Islet precursor cell (in vitro differentiated cells): ENCODE measurements around the gene NCF1.
"Not testable (repeated sequence)": the region's sequence is repeated elsewhere in the genome, so short reads cannot be mapped to it uniquely, and the experiment has no call there.

Source experiments
- DNase-seq: peaks from one replicate; pipeline ENCODE4 v3.0.0-alpha.2; 2018

Gene NCF1

DNA sequence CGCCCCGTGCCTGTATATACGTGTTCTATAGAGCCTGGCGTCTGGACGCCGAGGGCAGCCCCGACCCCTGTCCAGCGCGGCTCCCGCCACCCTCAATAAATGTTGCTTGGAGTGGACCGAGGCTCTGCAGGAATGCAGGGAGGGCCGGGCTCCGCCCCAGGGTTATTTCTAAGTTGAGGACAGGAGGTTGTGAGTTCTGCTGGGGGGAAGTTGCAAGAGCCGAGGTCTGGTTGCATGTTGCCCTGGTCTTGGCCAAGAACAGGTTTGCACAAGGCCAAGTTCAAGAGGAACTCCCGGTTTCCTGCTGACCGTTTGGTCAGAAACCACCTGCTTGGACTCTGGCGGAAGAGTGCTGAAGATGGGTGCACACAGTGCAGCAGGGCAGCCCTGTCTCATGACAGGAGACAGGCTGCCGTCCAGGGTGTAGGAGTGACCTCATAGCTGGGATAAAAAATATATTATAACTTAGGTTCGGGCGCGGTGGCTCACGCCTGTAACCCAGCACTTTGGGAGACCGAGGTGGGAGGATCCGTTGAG, 15.5 kb downstream of the NCF1 start:
- not testable (repeated sequence) for DNase-seq

DNA sequence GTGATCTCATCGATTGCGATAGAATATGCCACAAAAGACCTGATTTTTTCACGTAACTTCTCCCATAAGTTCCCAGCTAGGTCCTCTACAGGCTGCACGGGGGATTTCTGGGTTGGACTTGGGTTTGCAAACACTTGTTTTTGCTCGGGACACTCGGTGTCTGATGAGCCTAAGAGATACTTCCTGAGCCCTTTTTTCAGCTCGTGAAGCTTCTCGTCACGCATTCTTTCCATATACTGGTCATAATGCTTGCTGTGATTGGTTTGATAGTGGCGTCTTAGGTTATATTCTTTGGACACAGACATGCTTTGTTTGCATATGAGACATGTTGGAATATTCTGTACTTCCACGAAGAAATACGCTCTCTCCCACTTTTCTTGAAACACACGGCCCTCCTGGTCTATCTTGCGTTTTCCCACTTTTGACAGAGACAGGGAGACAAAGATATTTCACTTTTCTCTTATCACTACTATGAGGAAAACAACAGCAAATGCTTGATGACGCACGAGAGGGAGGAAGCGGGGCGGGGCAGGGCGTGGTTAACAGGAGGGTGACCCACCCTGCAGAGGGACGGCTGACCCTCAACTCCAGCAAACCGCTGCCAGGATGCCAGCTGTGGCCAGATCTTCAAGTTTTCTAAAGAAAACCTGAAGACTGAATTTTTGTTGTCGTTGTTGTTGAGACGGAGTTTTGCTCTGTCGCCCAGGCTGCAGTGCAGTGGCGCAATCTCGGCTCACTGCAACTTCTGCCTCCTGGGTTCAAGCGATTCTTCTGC, 24.2 kb downstream of the NCF1 start:
- DNase-seq: not testable (repeated sequence)

DNA sequence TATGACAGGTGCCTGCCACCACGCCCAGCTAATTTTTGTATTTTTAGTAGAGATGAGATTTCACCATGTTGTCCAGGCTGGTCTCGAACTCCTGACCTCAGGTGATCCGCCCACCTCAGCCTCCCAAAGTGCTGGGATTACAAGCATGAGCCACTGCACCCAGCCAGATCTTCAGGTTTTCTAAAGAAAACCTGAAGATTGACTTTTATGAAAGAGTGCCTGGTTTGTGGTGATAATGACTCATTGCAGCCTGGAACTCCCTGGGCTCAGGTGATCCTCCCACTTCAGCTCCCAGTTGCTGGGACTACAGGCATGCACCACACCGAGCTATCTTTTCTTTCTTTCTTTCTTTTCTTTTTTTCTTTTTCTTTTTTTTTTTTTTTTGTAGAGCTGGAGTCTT, 24.8 kb downstream of the NCF1 start:
- DNase-seq: not testable (repeated sequence)

- not testable (repeated sequence) for DNase-seq
Observed at GRCh38 chr7:74815882-74816281, 42.1 kb downstream of the NCF1 start.

DNA sequence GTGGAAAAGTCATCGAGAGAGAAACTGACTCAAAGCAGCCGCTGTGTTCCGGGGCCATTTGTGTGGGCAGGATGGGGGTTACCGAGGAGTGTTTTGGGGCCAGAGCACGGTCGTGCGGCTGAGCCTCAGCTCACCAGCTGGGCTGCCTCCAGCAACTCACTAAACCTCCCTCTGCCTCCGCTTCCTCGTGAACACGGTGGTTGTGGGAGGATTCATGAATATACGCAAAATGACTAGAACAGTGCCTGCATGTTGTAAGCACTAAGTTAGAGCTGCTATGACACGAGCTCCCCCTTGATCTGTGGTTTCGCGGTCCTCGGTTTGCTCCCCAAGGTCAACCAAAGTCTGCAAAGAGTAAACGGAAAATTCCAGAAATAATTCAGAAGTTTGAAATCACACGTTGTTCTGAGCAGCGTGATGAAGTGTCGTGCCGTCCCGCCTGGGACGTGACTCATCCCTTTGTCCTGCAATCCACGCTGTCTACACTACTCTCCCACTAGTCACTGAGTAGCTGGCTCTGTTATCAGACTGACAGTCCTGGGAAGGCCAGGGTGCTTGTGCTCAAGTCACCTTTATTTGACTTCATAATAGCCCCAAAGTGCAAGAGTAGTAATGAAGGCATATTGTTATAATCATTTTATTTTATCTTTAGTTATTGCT, 46.5 kb downstream of the NCF1 start:
- DNase-seq: not testable (repeated sequence)

- not testable (repeated sequence) for DNase-seq
Observed at GRCh38 chr7:74821259-74821658, 47.4 kb downstream of the NCF1 start.

GRCh38 chr7:74829959-74830358, 56.1 kb downstream of the NCF1 start:
- not testable (repeated sequence) for DNase-seq

DNA sequence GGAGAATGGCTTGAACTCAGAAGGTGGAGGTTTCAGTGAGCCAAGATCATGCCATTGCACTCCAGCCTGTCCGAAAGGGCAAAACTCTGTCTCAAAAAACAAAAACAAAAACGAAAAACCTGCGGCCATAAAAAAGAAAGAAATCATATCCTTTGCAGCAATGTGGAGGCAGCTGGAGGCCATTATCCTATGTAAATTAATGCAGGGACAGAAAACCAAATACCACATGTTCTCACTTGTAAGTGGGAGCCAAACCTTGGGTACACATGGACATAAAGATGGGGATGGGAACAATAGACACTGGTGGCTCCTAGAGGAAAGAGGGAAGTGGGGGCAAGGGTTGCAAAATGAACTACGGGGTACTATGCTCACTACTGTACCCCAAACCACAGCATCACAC, 56.6 kb downstream of the NCF1 start:
- DNase-seq: not testable (repeated sequence)
